ENCODE measurements around the gene ARHGEF40.

The ARHGEF40 gene

DNA sequence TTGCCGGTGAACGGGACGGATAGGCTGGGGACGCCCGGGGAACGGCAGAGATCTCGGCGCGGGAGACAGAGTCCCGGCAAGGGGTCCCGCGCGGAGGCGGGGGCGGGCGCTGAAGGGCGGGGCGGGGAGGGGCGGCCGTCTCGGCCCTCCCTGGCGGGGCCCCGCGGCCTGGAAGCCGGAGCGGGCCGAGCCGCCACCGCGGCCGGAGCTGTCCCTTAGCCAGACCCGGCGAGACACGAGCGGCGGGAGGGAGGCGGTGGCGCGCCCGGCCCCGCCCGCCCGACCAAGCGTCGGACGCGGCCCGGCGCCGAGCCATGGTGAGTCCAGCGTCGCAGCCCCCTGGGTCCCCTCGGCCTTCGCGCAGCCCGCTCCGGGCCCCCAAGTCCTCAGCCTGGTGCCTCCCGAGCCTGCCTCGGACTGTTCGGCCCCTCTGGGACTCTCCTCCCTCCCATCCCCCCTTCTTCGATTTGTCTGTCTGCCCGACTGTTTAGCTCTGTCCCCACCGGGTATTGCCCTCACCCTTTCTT, at the start of gene ARHGEF40:
TSS of gene ARHGEF40 (plus strand) at position 222 of the 527 bp plus-strand sequence. CDS start at position 315, 93 bp downstream.
- DNase-seq (ENCODE audit: low spot score), result peak; percentile 59

DNA sequence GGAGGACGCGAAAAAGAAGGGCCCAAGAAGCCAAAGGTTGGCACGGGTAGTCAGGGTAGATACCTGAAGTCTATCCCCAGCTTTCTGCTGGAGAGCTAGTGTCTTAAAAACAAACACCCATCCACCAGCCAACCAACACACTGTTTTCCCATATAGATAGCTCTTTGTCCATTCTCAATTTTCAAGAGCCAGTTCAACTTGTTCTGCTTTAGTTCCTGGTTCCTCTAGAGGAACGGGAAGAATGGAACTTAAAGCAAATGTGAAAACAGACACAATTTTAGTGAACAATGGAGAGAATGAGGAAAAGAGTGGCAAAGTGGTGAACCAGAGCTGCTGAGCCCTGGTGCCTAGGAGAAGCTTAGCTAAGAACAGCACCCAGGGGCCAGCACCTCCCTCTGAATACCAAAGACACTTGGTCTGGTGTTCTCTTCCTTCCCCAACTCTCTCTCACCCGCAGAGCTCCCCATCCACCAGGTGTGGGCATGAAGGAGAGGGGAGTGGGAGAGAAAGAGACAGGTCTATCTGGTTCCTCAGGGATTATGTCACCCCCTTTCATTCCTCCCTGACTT, 49.0 kb upstream of the ARHGEF40 start:
- DNase-seq (ENCODE audit: low spot score), result no peak

DNA sequence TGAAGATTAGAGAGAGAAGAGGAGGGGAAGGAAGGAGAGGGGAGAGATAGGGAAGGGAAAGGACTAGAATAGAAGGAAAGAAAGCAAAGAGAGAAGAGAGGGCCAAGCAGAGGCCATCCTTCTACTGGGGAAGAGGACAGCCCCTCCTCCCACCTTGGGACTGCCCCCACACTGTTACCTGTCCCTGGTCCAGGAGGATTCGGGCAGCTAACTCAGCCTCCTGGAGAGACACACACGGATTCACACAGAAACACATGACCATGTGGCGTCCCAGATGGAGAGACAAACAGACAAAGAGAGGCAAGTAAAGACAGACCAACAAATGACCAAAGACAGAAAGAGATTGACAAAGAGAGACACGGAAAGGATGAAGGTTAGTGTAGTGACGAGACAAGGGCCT, 47.4 kb upstream of the ARHGEF40 start:
- DNase-seq (ENCODE audit: low spot score), result no peak

DNA sequence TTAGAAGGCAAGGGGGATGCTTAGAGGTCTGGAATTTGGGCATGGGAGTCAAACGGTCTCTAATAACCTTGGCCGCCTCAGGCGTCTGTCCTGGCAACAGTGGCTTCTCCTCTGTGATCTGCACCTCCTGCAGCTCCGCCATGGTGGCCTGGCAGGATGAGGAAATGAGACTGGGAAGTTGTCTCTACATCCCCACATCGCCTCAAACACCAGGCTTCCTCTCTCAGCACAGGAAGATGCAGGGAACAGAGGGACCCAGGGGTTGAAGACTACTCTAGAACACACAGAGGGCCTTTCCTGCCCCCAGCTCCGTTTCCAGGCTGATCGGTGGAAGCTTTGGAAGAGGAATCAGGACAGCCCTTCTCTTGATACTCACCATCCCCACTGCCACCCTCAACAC, 46.9 kb upstream of the ARHGEF40 start:
- no peak for DNase-seq (ENCODE audit: low spot score)

DNA sequence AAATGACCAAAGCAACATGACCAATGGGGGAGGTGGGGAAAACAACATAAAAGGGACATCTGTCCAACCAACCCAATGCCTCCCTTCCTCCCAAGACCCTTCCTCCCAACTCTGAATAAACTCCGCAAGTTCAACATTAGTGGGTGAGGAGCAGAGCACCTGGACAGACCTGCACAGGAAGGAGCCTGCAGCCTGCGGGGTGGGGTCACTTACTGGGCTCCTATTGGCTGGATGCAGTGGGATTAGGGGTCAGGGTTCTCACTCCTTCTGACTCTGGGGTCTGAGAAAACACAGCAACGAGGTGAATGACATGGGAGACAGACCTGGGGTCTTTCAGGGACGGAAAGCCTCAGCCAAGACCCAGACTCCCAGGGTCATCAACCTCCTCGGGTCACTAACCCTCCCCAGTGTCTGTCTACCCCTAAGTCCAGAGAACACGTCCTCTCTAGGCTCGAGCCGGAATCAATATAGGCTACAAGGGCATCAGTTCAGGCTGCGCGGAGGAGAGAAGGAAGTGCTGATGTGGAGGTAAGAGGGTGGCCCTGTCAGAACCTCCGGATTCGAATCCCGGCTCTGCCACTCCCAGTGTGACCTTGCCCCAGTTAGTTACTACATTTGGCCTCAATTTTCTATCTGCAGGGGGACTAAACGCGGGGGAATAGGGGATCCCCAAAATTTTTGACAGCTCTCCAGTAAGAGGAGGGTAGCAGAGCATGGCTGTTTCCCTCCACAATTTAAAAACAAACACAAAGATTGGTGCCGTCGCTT, 46.1 kb upstream of the ARHGEF40 start:
- DNase-seq (ENCODE audit: low spot score), result no peak

DNA sequence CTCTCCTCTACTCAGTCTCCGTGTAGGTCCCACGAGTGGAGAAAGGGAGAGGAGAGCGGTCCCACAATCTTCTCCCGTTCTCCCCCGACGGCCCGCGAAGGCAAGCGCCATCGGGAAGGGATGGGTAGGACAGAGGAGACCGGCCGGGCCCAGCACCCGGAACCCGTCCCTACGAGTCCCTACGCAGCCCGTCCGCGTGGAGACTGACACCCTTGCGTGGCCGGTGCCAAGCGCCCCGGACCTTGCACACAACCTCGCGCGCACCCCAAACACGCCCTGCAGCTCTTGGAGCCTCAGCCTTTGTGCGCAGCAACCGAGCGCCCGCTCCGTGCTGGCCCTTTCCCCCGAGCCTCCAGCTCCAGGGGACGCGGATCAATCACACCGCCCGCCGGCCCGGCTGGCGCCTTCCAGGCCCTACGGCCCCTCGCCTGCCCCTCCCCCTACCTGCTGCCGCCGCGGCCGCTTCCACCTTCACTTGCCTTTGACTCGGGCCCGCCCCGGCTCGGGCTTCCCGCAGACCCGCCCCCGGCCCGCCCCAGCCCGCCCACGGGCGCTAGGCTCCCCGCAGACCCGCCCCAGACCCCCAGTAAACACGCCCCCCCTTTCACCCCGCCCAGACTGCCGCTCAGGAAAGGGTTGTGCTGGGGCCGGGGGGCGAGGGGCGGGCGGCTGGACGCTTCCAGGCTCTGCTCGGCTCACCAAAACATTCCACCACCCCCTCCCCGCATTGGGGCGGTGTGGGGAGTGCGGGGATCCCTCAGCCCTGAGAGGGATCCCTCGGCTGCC, 45.3 kb upstream of the ARHGEF40 start, which contains the start of gene NDRG2:
TSS of gene NDRG2 (minus strand) at position 477 of the 786 bp plus-strand sequence. CDS start 1,746 bp downstream, outside the sequence.
- DNase-seq (ENCODE audit: low spot score), result peak; percentile 84

DNA sequence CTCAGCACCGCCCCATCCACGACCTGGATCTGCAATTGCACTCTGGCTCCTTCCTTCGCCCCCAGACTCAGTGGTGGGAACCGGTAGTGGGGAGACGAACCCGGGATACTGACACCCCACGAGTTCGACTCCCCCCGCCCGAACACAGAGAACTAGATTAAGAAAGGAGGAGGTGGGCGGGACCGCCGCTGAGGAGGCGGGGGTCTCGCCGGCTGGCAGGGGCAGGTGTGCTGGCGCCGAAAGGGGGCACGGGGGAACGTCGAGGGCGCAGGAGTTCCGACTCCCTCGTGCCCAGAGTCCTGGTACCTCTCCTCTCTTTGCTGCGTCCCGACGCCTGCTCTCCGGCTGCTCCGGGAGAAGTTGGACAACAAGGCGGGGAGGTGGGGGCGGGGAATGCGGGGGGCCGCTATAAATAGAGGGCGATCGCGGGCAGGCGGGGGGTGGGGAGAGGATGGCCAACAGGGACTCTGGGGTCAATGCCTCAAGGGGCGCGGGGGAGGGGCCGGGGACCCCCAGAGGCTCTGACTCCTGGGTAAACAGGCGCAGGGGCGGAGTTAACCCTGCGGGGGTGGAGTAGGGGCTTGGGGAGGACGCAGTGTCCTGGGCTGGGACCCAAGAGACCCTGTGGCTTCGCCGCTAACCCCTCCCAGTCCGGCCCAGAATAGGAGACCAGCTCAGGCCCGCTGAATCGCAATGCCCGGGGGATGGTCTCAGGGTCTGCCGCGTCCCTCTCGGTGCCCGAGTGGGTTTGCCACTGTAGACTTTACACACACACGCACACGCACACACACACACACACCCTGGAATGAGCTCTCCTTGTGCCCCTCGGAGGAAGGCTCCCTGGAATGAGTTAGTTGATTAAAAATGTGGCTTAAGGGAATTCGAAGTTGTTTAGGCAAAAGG, 44.5 kb upstream of the ARHGEF40 start:
- DNase-seq (ENCODE audit: low spot score), result no peak

DNA sequence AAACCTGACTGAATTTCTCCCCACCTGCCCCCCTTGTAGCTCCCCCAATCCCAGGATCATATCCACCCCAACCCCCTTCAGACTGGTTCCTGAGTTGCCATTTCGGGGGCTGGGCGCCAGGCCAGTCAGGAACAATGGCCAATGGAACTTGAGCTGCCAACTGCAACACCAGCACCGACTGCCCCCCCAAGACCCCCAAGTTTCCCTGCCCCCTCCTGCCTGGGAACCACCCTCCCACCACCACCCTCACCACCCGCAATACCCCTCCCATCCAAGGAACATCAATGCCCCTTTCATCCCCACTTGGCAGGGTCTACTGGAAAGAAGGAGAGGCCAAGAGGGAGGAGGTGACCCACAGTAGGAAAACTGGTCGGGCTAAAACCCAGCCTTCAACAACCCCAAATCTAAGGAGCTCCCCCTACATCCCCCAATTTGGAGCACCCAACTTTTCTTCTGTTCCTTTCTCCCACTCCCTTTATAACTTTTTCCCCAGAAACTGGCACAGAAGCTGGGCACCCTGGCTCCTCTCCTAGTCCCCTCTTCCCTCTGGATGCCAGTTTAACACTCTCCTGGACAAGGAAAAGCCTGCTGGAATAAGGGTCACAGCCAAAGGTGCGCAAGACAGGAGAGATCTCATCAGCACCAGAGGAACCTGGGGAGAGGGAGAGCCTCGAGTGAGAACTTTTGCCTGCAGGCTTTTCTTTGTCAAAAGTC, 43.7 kb upstream of the ARHGEF40 start:
- DNase-seq (ENCODE audit: low spot score), result no peak

DNA sequence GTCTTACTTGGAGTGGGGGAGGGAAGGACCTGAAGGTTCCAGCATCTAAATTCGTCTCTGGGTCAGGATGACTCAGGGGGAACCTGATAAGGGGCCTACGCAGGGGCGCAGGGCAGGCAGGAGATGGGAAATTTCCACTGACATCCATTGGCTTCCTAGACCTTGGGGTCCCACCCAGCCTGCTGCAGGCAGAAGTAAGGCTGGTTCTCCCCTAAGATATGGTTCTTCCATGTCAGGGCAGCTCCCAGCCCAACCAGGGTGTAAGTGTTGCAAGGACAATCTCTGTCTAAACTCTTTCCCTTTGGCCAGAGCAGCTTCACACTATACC, 43.2 kb upstream of the ARHGEF40 start:
- DNase-seq (ENCODE audit: low spot score), result no peak

DNA sequence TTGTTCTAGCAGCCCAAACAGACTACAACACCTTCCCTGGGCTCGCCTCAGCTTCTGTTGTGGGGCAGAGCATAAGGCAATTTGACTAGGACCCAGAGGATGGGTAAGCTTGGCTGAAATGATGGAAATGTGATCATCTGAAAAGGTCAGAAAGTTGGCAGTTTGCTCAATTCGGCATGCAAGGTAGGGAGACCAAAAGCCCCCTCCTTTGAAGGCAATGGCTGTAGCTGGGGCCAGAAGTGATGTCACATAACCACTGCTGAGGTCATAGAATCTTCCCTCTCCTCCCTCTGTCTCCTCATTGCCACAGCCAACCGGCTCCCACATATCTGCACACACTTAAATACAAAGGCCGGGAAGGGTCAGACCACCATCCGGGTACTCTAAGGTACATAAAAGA, 40.2 kb upstream of the ARHGEF40 start, which contains the start of gene TPPP2:
TSS of gene TPPP2 (plus strand) at position 301 of the 400 bp plus-strand sequence. CDS start 365 bp downstream, outside the sequence.
- DNase-seq (ENCODE audit: low spot score), result no peak

DNA sequence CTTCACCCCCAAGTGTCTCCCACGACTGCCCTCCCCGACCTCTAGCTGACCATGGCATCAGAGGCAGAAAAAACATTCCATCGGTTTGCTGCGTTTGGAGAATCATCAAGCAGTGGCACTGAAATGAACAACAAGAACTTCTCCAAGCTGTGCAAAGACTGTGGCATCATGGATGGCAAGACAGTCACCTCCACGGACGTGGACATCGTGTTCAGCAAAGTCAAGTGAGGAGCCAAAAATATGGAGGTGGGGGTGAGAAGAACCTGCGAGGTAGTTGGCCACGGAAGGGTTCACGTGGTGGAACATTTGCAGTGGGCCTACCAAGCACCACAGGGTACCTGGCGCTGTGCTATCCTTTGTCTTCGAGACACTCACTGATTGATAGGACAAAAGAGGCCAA, 39.6 kb upstream of the ARHGEF40 start:
- no peak for DNase-seq (ENCODE audit: low spot score)

DNA sequence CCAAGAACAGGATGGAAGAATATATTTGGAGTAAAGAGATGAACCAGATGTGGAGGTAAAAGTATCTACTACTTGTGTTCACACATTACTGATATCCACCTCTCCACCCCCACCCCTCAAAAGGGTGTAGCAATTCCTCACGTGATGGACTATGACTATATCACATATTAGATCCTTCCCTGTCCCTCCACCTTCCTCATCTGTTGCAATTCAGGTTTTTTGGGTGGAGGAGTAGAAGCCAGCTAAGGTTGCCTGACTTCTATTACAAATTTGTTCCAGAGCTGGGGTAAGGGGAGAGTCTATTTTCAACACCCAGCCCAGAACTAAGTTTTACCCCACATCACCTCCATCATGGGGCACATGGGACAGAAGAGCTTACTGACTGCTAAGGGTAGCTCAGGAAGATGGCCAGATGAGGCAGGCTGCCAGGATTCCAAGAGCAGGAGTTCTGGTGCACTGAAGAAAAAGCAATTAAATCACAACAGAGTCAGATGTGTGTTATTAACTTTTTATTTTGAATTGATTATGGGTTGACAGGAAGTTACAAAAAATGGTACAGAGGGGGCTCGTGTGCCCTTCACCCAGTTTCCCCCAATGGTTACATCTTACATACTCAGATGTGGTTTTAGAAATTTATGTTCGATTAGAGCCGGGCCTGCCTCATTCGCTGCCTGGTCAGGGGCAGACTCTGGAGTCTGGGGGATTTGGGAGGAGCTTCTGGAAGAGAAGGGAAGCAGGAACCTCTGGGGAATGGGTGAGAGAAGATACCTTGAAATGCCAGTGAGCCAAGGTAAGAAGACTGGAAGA, 37.6 kb upstream of the ARHGEF40 start:
- no peak for DNase-seq (ENCODE audit: low spot score)

DNA sequence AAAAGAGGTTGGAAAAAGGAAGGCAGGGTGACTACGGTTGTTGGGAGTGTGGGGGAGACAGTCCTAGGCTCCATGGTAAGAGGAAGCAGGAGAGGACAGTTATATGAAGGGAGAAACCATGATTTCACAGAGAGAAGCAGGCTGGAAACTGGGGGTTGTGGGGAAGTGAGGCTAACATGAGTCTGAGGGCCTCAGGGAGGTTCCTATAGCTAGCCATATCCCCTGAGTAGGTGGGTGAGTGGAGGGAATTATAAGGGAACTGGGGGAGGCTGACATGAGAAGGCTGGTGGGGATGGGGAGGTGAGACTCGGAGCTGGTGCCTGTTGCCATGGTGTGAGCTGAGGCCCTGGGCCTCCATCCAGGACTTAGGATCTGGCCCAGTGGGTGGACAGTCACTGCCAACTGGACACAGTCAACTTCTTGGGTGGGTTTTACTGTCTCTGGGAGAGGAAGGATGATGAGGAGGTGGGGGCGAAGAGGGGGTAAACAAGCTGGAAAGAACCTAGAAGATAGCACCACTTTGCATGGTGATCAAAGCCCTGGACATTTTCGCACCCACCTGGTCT, 36.9 kb upstream of the ARHGEF40 start:
- no peak for DNase-seq (ENCODE audit: low spot score)

DNA sequence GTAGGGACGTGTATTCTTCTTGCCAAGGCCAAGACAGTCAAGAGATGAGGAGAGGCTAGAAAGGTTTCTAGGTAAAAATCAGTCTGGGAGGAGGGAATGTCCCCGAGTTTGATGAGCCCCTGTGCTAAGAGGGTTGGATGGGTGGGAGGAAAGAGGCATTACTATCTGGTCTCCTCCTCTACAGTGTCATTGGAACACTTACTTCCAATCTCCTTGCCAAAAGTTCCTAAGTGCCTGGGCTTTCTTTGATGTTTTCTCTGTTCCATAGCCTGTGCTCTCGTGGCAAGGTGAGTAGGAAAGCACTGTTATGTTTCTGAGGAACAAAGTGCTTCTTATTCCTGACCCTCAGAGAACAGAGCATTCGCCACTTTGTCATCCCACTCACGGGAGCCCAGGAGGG, 35.4 kb upstream of the ARHGEF40 start, which contains the start of gene RNASE13:
TSS of gene RNASE13 (minus strand) at position 101 of the 400 bp plus-strand sequence. CDS start 519 bp downstream, outside the sequence.
- no peak for DNase-seq (ENCODE audit: low spot score)

DNA sequence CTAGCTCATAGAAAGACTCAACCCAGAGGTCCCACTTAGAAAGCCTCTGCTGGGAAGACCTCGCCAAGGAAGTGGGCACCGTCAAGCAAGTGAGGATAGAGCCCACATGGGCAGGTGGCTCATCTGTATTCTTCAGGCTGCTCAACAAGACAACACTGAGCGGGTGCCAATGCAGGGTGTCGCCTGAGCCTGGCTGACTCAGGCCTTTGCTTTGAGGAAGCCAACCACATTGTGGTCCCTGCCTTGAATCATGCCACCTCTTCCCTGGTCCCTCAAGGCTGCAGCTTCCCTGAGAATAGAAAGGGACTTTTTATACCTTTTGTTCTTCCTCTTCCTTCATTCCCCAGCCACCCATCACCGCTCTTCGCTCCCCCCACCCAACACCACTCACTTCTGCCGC, 33.4 kb upstream of the ARHGEF40 start:
- DNase-seq (ENCODE audit: low spot score), result no peak

DNA sequence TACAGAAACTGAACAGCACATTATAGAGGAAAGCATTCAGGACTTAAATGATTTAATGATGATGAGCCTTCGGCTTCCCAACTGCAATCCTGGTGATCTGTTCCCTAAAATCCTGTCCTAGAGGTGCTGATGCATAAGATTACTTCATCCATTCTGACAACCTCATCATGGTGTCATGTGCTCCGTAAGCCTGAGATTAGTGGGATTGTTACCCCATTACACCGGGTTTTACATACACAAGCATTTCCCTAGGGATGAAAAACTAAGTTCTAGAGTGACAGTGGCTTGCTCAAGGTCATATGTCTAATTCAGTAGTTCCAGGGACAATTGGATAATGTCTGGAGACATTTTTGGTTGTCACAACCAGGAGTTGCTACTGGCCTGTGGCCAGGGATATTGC, 32.9 kb upstream of the ARHGEF40 start:
- no peak for DNase-seq (ENCODE audit: low spot score)

DNA sequence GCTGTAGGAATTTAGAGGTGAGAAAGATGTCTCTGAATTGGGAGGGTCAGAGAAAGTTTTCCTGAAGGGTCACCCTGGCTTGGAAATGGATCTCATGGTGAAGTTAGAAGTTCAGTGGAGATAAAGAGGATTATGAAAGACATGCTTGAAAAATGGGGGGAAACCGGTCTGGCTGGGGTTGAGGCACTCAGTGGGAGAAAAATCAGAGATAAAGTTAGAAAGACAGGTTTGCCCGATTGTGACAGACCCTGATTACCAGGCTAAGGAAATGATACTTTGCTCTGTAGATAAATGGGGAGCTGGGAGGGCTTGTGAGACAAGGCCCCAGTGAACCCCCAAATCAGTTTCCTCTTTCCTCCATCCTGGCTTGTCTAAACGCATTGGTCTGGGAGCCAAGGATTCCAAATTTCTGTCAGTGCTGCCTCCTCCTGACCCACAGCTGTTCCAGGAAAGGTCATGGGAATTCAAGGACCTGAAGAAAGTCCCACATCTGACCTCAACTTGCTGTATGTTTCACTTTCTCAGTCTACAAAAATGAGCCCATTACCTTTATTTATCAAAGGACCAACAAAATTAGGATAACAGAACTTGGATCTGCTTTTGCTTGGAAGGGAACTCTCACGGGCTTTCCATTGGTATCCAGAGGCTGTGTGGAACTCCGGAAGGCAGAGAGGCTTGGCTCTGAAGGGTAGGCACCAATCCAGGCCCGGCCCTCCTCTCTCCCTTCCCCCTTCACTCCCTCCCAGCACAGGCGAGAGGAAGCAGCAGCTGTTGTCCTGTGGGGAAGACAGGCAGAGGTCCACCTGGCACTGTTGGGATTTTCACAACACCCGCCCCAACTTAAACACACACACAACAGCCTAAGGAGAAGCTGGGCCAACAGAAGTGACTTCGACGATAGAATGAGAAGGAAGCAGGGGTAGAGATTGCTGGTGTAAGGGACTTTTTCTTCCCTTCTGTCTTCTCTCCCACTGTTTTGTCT, 31.4 kb upstream of the ARHGEF40 start:
- DNase-seq (ENCODE audit: low spot score), result no peak
